ELR (cell line): ENCODE data around the gene RNU5D-1.
A peak's percentile ranks its signal among the peaks of the same experiment; 100 is the strongest.
"Not testable (repeated sequence)": the region's sequence is repeated elsewhere in the genome, so short reads cannot be mapped to it uniquely, and the experiment has no call there.

Experiments
- DNase-seq: peaks from one replicate; pipeline ENCODE4 v3.0.0-alpha.2; 2015; ENCODE audit warnings: low read depth

RNU5D-1 gene

GRCh38 chr1:44730741-44731512 is at the start of gene RNU5D-1:
Gene RNU5D-1 (minus strand): TSS chr1:44731170.
- peak; percentile 99 for DNase-seq

- peak; percentile 46 for DNase-seq
These were observed 49.7 kb upstream of the RNU5D-1 start for GRCh38 chr1:44780583-44781121.

GRCh38 chr1:44778705-44779576 is 48.0 kb upstream of the RNU5D-1 start:
- no peak for DNase-seq

GRCh38 chr1:44777969-44778635 is 47.1 kb upstream of the RNU5D-1 start:
- DNase-seq = no peak

GRCh38 chr1:44777547-44777946 is 46.6 kb upstream of the RNU5D-1 start:
- DNase-seq = no peak

GRCh38 chr1:44776730-44777068 is 45.7 kb upstream of the RNU5D-1 start:
- no peak for DNase-seq

- peak; percentile 41 for DNase-seq
These were observed 45.2 kb upstream of the RNU5D-1 start for GRCh38 chr1:44775930-44776729.

GRCh38 chr1:44775078-44775929 is 44.3 kb upstream of the RNU5D-1 start, which contains the start of gene RPS8:
Gene RPS8 (plus strand): TSS chr1:44775540. CDS start chr1:44775597, 57 bp downstream.
- DNase-seq = peak; percentile 97

GRCh38 chr1:44766421-44766820 is 35.5 kb upstream of the RNU5D-1 start:
- not testable (repeated sequence) for DNase-seq

- DNase-seq = no peak
These were observed 29.9 kb upstream of the RNU5D-1 start for GRCh38 chr1:44760876-44761275.

- no peak for DNase-seq
These were observed 28.1 kb upstream of the RNU5D-1 start for GRCh38 chr1:44759077-44759476.

- DNase-seq = no peak
These were observed 26.4 kb upstream of the RNU5D-1 start for GRCh38 chr1:44757420-44757819.

- no peak for DNase-seq
These were observed 16.9 kb upstream of the RNU5D-1 start for GRCh38 chr1:44747878-44748277.

- peak; percentile 23 for DNase-seq
These were observed 12.2 kb upstream of the RNU5D-1 start for GRCh38 chr1:44743211-44743610.

GRCh38 chr1:44740179-44740617 is 9.2 kb upstream of the RNU5D-1 start:
- DNase-seq = no peak

- DNase-seq = peak; percentile 98
These were observed 8.6 kb upstream of the RNU5D-1 start, which contains the start of gene KIF2C for GRCh38 chr1:44739307-44740178. Gene KIF2C (plus strand): TSS chr1:44739837. CDS start chr1:44739933, 96 bp downstream.

- not testable (repeated sequence) for DNase-seq
These were observed 8.0 kb upstream of the RNU5D-1 start for GRCh38 chr1:44738953-44739306.

- DNase-seq = no peak
These were observed 5.0 kb upstream of the RNU5D-1 start for GRCh38 chr1:44735992-44736391.

- no peak for DNase-seq
These were observed 2.8 kb upstream of the RNU5D-1 start for GRCh38 chr1:44733784-44734183.
